ENCODE data around the gene SECISBP2L. TPM values are rescaled to one million over a fixed set of nuclear protein-coding genes. Genes with fewer than 3 reads are reported as not detected.

SECISBP2L gene
- total and polyA plus RNA-seq, 9 of the 15 experiments (the other 6 are each of a cell fraction or from before 2014, with no cell fraction given), result 0.55 to 14.1 (median 10.4) TPM

DNA sequence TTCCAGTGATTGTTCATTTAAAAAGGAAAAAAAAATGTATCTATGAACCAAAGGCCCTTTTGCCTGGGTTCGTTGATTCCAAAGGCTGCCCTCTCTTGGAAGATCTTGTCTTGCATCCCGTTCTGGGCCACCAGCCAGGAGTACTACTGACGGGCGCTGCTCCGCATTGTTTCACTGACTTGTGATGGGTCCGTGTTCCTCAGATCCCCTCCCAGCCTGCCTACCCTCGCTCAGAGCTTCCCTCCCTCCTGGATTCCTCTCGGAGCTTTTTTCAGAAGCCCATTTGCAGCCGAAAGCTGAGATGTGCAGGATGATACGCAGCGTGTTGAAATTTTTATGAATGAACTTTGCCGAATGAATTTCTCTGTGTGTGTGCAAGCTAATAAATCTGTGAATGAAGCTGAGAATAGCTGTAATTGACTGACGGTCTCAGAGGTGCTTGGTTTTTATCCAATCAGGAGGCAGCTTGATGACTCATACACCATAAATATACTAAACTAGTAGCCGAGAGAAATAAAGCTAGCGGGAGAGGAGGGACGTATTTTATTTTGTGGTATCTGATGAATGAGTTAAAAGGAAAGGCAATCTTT lies 82.6 kb downstream of the SECISBP2L start, which contains the start of gene SHC4 (continued):
- TF ChIP-seq, protein P1, sequence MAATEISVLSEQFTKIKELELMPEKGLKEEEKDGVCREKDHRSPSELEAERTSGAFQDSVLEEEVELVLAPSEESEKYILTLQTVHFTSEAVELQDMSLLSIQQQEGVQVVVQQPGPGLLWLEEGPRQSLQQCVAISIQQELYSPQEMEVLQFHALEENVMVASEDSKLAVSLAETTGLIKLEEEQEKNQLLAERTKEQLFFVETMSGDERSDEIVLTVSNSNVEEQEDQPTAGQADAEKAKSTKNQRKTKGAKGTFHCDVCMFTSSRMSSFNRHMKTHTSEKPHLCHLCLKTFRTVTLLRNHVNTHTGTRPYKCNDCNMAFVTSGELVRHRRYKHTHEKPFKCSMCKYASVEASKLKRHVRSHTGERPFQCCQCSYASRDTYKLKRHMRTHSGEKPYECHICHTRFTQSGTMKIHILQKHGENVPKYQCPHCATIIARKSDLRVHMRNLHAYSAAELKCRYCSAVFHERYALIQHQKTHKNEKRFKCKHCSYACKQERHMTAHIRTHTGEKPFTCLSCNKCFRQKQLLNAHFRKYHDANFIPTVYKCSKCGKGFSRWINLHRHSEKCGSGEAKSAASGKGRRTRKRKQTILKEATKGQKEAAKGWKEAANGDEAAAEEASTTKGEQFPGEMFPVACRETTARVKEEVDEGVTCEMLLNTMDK (IDR thresholded peaks at IDR 0.05; ENCODE audit: borderline replicate concordance, insufficient read depth, low read depth, low read length, poor library complexity, severe bottlenecking), result peak; percentile 27
- no peak for TF ChIP-seq HDGF (IDR thresholded peaks at IDR 0.05)
- no peak for TF ChIP-seq MBD2 (IDR thresholded peaks at IDR 0.05; ENCODE audit: borderline replicate concordance, low read depth)
- no peak for TF ChIP-seq HNRNPUL1 (IDR thresholded peaks at IDR 0.05; ENCODE audit: low read length)
- TF ChIP-seq ZNF165 (CRISPR knock-in tag; IDR thresholded peaks at IDR 0.05; ENCODE audit: borderline replicate concordance), result no peak
- TF ChIP-seq CREBBP (IDR thresholded peaks at IDR 0.05; ENCODE audit: low read depth, low read length), result no peak
- no peak for TF ChIP-seq SRSF3 (IDR thresholded peaks at IDR 0.05; ENCODE audit: insufficient read depth, low read length)
- TF ChIP-seq ZBED1 (IDR thresholded peaks at IDR 0.05), result no peak
- TF ChIP-seq CEBPG (CRISPR knock-in tag; IDR thresholded peaks at IDR 0.05), result no peak
- no peak for TF ChIP-seq CEBPG (tag; conservative IDR thresholded peaks at IDR 0.05 in 1 of 2, IDR thresholded peaks at IDR 0.05 in 1 of 2)
- TF ChIP-seq, protein P2, sequence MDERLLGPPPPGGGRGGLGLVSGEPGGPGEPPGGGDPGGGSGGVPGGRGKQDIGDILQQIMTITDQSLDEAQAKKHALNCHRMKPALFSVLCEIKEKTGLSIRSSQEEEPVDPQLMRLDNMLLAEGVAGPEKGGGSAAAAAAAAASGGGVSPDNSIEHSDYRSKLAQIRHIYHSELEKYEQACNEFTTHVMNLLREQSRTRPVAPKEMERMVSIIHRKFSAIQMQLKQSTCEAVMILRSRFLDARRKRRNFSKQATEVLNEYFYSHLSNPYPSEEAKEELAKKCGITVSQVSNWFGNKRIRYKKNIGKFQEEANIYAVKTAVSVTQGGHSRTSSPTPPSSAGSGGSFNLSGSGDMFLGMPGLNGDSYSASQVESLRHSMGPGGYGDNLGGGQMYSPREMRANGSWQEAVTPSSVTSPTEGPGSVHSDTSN (CRISPR knock-in tag; IDR thresholded peaks at IDR 0.05; ENCODE audit: low read depth), result no peak
- TF ChIP-seq, protein P2 (tag; conservative IDR thresholded peaks at IDR 0.05; ENCODE audit: low read depth), result 0 out of 2 replicates have a peak, but pooled peaks have one; percentile 29
- TF ChIP-seq AFF4 (CRISPR knock-in tag; IDR thresholded peaks at IDR 0.05), result no peak
- no peak for TF ChIP-seq ZBTB1 (CRISPR knock-in tag; IDR thresholded peaks at IDR 0.05; ENCODE audit: borderline replicate concordance, low read depth)
- TF ChIP-seq, protein P3, sequence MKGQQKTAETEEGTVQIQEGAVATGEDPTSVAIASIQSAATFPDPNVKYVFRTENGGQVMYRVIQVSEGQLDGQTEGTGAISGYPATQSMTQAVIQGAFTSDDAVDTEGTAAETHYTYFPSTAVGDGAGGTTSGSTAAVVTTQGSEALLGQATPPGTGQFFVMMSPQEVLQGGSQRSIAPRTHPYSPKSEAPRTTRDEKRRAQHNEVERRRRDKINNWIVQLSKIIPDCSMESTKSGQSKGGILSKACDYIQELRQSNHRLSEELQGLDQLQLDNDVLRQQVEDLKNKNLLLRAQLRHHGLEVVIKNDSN (CRISPR knock-in tag; IDR thresholded peaks at IDR 0.05), result no peak
- TF ChIP-seq, protein P4, sequence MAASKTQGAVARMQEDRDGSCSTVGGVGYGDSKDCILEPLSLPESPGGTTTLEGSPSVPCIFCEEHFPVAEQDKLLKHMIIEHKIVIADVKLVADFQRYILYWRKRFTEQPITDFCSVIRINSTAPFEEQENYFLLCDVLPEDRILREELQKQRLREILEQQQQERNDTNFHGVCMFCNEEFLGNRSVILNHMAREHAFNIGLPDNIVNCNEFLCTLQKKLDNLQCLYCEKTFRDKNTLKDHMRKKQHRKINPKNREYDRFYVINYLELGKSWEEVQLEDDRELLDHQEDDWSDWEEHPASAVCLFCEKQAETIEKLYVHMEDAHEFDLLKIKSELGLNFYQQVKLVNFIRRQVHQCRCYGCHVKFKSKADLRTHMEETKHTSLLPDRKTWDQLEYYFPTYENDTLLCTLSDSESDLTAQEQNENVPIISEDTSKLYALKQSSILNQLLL (CRISPR knock-in tag; IDR thresholded peaks at IDR 0.05; ENCODE audit: borderline replicate concordance), result no peak
